Astrocyte of the cerebellum (primary cell): ENCODE measurements around the gene VWCE.

Source experiments
- DNase-seq: peaks from one replicate; pipeline ENCODE4 v3.0.0-alpha.2; 2011; ENCODE audit warnings: low read depth
- H3K4me3 ChIP-seq: 2 replicates; pipeline ENCODE4 v1.5.1; 2011; ENCODE audit warnings: mild to moderate bottlenecking, low read depth, low read length, moderate library complexity
- CTCF ChIP-seq: IDR thresholded peaks from 2 replicates; pipeline ENCODE4 v1.5.1; 2012; ENCODE audit warnings: low read length, low read depth, moderate library complexity, mild to moderate bottlenecking; ENCODE audit errors: missing control alignments
- in situ Hi-C: cut with HindIII; loops from 2 replicates; pipeline ENCODE4 v1.10.0; 2017; ENCODE audit warnings: low sequenced_read_pairs

VWCE gene

GRCh38 chr11:61298663-61299244 is 3.6 kb upstream of the VWCE start:
- in situ Hi-C loops = no loop called here
- no peak overlapping the region for H3K4me3 ChIP-seq
- DNase-seq = no peak
- TF ChIP-seq CTCF = no peak

DNA sequence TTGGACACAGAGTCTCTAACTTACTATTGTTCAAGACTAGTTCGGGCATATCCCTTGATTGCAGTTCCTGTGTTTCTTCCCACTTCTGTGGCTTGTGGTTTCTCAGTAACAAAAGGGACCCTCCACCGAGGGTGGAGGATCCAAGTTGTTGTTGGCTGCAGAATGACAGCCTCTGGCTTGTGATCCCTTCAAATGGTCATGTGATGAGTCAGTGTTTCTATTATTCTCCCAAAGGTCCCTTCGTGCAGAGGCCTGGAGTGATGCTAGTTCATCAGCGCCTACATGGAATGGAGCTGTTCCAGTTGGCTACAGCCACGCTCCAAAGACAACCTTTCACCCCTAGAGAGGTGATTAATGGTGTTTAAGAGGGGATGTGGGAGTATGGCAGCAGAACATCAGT is 2.6 kb upstream of the VWCE start:
- TF ChIP-seq CTCF = no peak
- peak; percentile 97 for DNase-seq
- H3K4me3 ChIP-seq = no peak overlapping the region
- in situ Hi-C loops = no loop called here

DNA sequence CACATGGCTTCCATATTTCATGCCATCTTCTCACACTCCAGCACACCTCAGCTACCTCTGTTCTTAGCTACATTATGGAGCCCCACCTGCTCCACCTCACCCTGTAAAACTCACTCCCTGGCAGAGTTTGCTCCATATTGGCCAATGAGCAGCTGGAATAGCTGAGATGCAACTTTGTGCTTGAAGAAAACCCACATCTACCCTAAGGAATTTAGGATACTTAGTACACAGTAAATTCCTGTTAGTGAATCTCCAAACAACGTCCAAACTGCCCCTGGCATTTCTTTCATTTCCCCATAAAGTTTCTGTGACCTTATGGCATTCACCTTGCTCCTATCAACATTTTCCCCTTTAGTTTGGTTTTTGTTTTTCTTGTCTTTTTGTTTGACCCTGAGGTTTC is 2.2 kb upstream of the VWCE start:
- in situ Hi-C loops = no loop called here
- no peak for DNase-seq
- no peak for TF ChIP-seq CTCF
- H3K4me3 ChIP-seq = no peak overlapping the region

- H3K4me3 ChIP-seq = no peak overlapping the region
- TF ChIP-seq CTCF = no peak
- in situ Hi-C loops = no loop called here
- DNase-seq = no peak
Measured at GRCh38 chr11:61295596-61295926, 445 bp upstream of the VWCE start.

GRCh38 chr11:61293867-61294716 is 1.0 kb downstream of the VWCE start:
- H3K4me3 ChIP-seq = peak overlapping the region; percentile 43
- no peak for DNase-seq
- in situ Hi-C loops = no loop called here

DNA sequence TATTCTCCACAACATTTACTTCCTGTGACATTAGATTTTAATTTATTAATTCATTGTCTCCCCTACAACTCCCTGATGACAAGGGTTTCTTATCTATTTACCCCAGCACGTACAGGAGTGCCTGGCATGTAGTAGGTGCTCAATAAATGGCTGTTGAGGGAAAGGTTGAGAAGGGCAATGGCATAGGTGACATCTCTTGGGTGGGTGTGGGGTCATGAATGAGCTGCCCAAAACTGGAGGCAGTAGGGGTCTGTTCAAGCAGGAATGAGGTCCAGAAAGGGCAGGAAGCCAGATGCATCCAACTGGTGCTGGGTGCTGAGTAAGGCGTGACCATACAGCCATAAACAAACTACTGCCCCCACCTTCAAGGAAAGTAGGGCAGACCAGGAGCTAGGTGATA is 2.8 kb downstream of the VWCE start:
- in situ Hi-C loops = no loop called here
- no peak for DNase-seq
- H3K4me3 ChIP-seq = no peak overlapping the region
- TF ChIP-seq CTCF = no peak

More at GRCh38 chr11:61293867-61294716, 1.0 kb downstream of the VWCE start:
- TF ChIP-seq CTCF = no peak
